Ovary (tissue), 3 donors: ENCODE data around the gene ALG14.

Experiments used
- EP300 ChIP-seq: sonication (generic); formaldehyde crosslinking; IDR thresholded peaks from one replicate; pipeline ENCODE4 v1.6.1; 2017; ENCODE audit warnings: antibody characterized with exemption
- POLR2A ChIP-seq: fragments of 450-650 bp; IDR thresholded peaks from one replicate; pipeline ENCODE4 v1.6.1; 2017; ENCODE audit warnings: antibody characterized with exemption, mild to moderate bottlenecking, moderate library complexity
- TF ChIP-seq, protein P1 (sequence below), 3 donors: fragments of 450-650 bp in 2 of 3; fragments of 200-600 bp in 1 of 3; IDR thresholded peaks; one replicate each; pipeline versions ENCODE4 v1.5.1 to v1.8.0; 2016 to 2022; ENCODE audit warnings: antibody characterized with exemption in 3 of 3, mild to moderate bottlenecking in 1 of 3
- donor health status: DM: no; HTN: no; CAD: no.

DNA sequence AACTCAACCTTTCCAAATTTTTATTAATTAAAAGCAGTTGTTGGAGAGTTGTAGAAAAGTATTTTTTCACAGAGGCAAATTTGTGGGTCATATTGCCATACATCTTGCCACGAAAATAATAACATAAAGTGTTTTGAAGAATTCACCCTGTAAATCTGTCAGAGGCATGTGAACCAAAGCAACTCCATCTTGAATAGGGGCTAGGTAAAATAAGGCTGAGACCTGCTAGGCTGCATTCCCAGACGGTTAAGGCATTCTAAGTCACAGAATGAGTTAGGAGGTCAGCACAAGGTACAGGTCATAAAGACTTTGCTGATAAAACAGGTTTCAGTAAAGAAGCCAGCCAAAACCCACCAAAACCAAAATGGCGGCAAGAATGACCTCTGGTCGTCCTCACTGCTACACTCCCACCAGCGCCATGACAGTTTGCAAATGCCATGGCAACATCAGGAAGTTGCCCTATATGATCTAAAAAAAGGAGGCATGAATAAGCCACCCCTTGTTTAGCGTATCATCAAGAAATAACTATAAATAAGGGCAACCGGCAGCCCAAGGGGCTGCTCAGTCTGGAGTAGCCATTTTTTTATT is 141.4 kb downstream of the ALG14 start:
- TF ChIP-seq, protein P1, sequence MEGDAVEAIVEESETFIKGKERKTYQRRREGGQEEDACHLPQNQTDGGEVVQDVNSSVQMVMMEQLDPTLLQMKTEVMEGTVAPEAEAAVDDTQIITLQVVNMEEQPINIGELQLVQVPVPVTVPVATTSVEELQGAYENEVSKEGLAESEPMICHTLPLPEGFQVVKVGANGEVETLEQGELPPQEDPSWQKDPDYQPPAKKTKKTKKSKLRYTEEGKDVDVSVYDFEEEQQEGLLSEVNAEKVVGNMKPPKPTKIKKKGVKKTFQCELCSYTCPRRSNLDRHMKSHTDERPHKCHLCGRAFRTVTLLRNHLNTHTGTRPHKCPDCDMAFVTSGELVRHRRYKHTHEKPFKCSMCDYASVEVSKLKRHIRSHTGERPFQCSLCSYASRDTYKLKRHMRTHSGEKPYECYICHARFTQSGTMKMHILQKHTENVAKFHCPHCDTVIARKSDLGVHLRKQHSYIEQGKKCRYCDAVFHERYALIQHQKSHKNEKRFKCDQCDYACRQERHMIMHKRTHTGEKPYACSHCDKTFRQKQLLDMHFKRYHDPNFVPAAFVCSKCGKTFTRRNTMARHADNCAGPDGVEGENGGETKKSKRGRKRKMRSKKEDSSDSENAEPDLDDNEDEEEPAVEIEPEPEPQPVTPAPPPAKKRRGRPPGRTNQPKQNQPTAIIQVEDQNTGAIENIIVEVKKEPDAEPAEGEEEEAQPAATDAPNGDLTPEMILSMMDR (IDR thresholded peaks at IDR 0.05) = no peak
- TF ChIP-seq EP300 (no peak), POLR2A (no peak)
